ENCODE results near the gene PARVA. TPM values are rescaled to one million over a fixed set of nuclear protein-coding genes. Genes with fewer than 3 reads are reported as not detected.

The PARVA gene
- total RNA-seq, 1 experiment from 2014 or later: 9.9 TPM

- no peak for DNase-seq (ENCODE audit: low spot score)
- in situ Hi-C loops (cut with HindIII; ENCODE audit: low sequenced_read_pairs): no loop called here
Measured at GRCh38 chr11:12478743-12479142, 101.4 kb downstream of the PARVA start.

GRCh38 chr11:12480401-12480800 is 103.0 kb downstream of the PARVA start:
- no peak for DNase-seq (ENCODE audit: low spot score)
- in situ Hi-C loops (cut with HindIII; ENCODE audit: low sequenced_read_pairs): no loop called here

DNA sequence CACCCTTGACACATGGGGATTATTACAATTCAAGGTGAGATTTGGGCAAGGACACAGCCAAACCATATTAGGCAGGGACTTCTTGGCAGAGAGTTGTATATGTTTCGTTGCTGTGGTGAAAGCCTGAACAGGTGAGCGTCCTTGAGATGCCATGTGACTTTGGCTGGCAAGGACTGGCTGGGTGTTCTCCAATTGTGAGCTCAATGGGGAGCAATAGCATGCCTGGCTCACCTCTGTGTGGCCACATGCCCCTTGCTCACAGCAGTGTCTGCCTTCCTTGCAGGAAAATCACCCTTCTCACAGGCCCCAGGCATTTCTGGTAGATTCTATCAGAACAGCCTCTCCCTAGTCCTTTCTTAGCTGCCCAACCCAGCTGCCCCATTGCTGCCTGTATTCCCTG is 105.5 kb downstream of the PARVA start:
- DNase-seq (ENCODE audit: low spot score): peak; percentile 35
- in situ Hi-C loops (cut with HindIII; ENCODE audit: low sequenced_read_pairs): no loop called here

DNA sequence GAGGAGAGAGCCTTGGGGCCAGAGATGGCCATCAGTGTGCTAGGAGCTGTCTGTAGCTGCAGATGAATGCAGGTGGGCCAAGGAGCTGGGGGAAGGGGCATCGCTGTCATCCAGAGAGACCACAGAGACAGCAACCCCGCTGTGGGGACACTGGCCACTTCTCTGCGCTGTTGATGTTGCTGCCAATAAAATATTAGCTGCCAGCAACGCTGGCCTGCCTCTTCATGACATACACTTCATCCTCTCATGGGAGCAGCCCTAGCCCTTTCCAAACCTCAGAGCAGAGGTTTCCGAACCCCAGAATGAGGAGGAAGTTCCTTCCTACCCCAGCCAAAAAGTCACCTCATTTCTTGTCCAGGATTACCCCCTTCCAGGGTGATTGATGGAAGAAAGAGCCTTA is 106.2 kb downstream of the PARVA start:
- in situ Hi-C loops (cut with HindIII; ENCODE audit: low sequenced_read_pairs): no loop called here
- DNase-seq (ENCODE audit: low spot score): no peak

DNA sequence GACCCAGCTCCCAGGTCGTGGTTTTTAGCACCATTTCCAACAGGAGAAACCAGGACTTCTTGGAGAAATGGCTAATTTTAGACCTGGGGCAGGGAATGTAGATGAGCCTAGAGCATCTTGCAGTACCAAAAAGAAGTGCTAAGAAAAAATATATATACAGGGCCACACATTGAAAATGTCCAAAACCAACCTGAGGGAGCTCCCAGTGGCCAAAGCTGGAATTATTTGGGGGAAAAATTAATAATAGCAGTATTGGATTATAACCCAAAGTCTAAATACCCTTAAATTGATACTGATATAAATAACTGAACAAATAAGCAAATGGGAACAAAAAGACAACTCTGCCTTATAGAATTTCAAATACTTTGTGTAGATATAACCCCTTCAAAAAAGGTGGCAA is 108.0 kb downstream of the PARVA start:
- DNase-seq (ENCODE audit: low spot score): no peak
- in situ Hi-C loops (cut with HindIII; ENCODE audit: low sequenced_read_pairs): no loop called here

- DNase-seq (ENCODE audit: low spot score): no peak
- in situ Hi-C loops (cut with HindIII; ENCODE audit: low sequenced_read_pairs): no loop called here
Measured at GRCh38 chr11:12489246-12489772, 111.9 kb downstream of the PARVA start.

DNA sequence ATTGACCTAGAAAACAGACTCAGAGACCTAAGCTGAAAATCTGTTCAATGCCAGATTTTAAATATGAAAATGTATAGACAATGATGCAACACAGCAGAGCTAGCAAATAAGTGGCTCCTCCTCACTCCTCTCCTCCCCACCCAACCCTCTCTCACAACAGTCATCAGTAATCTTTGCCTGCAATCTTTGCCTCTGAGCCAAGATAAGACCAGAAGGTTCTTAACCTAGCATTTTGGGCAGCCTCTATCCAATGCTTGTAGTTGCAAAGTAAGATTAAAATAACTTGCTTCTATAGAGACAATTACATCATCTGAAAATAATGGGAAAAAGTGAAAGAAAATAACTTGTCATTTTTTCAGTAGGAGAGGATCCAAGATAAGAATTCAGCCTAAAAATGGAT is 117.3 kb downstream of the PARVA start:
- no peak for DNase-seq (ENCODE audit: low spot score)

GRCh38 chr11:12496181-12497025 is 119.0 kb downstream of the PARVA start:
- in situ Hi-C loops (cut with HindIII; ENCODE audit: low sequenced_read_pairs): no loop called here

More for the DNA sequence above, 117.3 kb downstream of the PARVA start:
- in situ Hi-C loops (cut with HindIII; ENCODE audit: low sequenced_read_pairs): no loop called here

GRCh38 chr11:12497431-12497830 is 120.1 kb downstream of the PARVA start:
- in situ Hi-C loops (cut with HindIII; ENCODE audit: low sequenced_read_pairs): no loop called here

More at GRCh38 chr11:12496181-12497025, 119.0 kb downstream of the PARVA start:
- DNase-seq (ENCODE audit: low spot score): no peak

GRCh38 chr11:12499071-12499470 is 121.7 kb downstream of the PARVA start:
- in situ Hi-C loops (cut with HindIII; ENCODE audit: low sequenced_read_pairs): no loop called here

More at GRCh38 chr11:12497431-12497830, 120.1 kb downstream of the PARVA start:
- peak; percentile 21 for DNase-seq (ENCODE audit: low spot score)

GRCh38 chr11:12502046-12502445 is 124.7 kb downstream of the PARVA start:
- no peak for DNase-seq (ENCODE audit: low spot score)
- in situ Hi-C loops (cut with HindIII; ENCODE audit: low sequenced_read_pairs): no loop called here

More at GRCh38 chr11:12499071-12499470, 121.7 kb downstream of the PARVA start:
- DNase-seq (ENCODE audit: low spot score): no peak

- in situ Hi-C loops (cut with HindIII; ENCODE audit: low sequenced_read_pairs): no loop called here
- no peak for DNase-seq (ENCODE audit: low spot score)
Measured at GRCh38 chr11:12503039-12503484, 125.7 kb downstream of the PARVA start.

DNA sequence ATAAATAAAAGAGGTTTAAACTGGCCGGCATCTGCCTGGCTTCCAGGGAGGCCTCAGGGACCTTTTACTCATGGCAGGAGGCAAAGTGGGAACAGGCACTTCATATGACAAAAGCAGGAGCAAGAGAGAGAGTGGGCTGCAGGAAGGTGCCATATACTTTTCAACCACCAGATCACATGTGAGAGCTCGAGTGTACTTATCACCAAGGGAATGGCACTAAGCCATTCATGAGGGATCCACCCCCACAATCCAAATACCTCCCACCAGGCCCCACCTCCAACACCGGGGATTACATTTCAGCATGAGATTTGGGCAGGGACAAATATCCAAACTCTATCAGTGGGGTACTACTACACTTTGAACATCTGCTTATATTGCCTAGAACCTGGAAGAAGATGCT is 126.5 kb downstream of the PARVA start:
- no peak for DNase-seq (ENCODE audit: low spot score)
- in situ Hi-C loops (cut with HindIII; ENCODE audit: low sequenced_read_pairs): no loop called here

DNA sequence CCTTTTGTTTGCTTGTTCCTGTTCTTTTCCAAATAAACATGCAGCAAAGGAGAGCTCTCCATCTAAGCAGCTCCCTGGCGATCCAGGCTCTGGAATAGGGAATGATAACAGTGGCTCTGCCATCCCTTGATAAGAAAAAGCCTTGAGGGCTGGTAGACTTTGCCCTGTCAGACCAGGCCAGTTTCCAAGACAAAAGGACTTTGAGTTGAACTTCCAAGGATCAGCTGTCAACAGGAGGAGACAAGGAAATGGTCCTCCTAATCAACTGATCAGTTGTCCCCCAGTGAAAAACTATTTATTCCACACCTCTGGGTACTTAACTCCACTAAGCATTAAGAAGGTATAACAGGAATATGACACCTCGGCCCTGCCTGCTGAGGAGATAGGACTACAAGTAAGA is 127.8 kb downstream of the PARVA start:
- no peak for DNase-seq (ENCODE audit: low spot score)
- in situ Hi-C loops (cut with HindIII; ENCODE audit: low sequenced_read_pairs): no loop called here

GRCh38 chr11:12506404-12506921 is 129.1 kb downstream of the PARVA start:
- in situ Hi-C loops (cut with HindIII; ENCODE audit: low sequenced_read_pairs): no loop called here
- no peak for DNase-seq (ENCODE audit: low spot score)

GRCh38 chr11:12507391-12507790 is 130.0 kb downstream of the PARVA start:
- in situ Hi-C loops (cut with HindIII; ENCODE audit: low sequenced_read_pairs): no loop called here
- DNase-seq (ENCODE audit: low spot score): no peak

- in situ Hi-C loops (cut with HindIII; ENCODE audit: low sequenced_read_pairs): no loop called here
- DNase-seq (ENCODE audit: low spot score): no peak
Measured at GRCh38 chr11:12508151-12508751, 130.9 kb downstream of the PARVA start.

GRCh38 chr11:12509371-12509770 is 132.0 kb downstream of the PARVA start:
- in situ Hi-C loops (cut with HindIII; ENCODE audit: low sequenced_read_pairs): no loop called here
- no peak for DNase-seq (ENCODE audit: low spot score)

- no peak for DNase-seq (ENCODE audit: low spot score)
- in situ Hi-C loops (cut with HindIII; ENCODE audit: low sequenced_read_pairs): no loop called here
Measured at GRCh38 chr11:12512132-12512531, 134.8 kb downstream of the PARVA start.

DNA sequence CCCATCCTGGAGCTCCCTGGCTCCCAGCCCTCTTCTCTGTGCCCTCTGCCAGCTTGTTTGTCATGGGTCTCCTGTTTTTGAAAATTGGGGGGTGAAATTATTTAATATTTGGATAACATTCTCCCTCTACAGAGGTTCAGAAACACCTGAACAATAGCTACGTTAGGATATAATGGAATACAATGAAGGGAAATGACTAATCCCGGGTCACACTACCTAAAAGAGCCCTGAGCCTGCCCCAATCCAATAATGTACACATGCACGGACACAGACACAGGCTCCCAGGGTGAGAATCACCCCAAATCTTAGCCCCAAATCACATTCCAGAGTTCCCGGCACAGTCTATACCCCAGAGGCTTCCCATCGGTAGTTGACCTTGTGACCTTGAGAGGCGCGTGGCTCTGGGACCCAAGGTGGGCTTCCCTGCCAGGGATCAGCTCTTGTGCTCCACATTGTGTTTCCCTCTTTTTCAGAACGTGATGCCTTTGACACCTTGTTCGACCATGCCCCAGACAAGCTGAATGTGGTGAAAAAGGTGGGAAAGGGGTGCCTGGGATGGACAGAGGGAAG is 135.5 kb downstream of the PARVA start:
- in situ Hi-C loops (cut with HindIII; ENCODE audit: low sequenced_read_pairs): no loop called here
- DNase-seq (ENCODE audit: low spot score): no peak
